Brain pericyte (primary cell): Measurements from ENCODE around the gene UBE2F.
"Not testable (repeated sequence)": the region's sequence is repeated elsewhere in the genome, so short reads cannot be mapped to it uniquely, and the experiment has no call there.

Experiments
- DNase-seq: peaks from one replicate; pipeline ENCODE4 v3.0.0-alpha.2; 2012; ENCODE audit warnings: low read depth, low spot score

UBE2F gene

GRCh38 chr2:237979331-237979730 lies 12.5 kb downstream of the UBE2F start:
- no peak for DNase-seq

- DNase-seq = no peak
Measured at GRCh38 chr2:237980087-237980486, 13.3 kb downstream of the UBE2F start.

GRCh38 chr2:237980751-237981150 lies 13.9 kb downstream of the UBE2F start:
- DNase-seq = no peak

GRCh38 chr2:237981621-237982020 lies 14.8 kb downstream of the UBE2F start:
- not testable (repeated sequence) for DNase-seq

DNA sequence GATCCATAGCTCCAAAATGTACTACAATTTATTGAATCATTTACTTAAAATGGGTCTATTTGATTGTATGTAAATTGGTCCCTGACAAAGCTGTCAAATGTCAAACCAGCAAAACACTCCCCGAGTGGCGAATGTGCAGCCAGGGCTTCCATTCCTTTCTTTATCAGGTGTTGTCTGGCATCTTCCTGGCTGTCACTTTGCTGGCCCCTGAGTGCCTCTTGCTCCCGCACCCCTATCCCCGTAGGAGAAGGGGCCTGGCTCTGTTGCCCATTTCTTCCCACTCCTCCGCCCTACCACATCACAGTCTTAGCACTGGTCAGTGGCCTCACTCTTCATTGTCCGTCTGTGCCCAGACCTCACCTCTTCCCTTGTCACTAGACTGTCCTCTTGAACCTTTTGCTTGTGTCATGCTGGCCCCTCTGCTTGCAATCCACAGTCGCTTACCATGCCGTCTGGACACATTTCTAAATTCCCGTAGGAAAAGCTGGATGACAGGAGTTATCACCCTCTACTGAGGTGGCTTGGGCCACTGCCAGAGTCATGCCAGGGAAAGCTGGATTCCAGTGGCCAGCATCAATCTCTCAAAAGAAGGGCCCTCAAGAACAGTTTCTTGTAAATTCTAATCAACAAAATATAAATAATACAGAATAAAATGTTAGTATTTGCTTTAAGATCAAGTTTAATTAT lies 15.4 kb downstream of the UBE2F start:
- no peak for DNase-seq

DNA sequence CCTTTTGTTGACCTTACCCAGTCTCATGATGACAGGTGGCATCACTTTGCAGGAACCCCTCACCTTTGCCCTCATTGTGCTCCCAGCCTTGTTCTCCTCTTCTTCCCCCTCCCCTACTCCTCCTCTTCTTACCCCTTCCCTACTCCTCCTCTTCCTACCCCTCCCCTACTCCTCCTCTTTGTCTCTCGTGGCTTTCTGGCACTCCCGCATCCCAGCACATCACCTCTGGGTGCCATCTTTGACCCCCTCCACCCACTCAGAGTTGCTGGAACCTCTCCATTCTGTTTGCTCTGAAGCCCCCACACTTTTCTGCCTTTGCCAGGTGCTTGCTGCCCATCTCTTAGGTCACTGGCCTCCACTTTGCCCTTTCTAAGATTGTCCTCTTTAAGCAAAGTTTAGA lies 17.1 kb downstream of the UBE2F start:
- no peak for DNase-seq

DNA sequence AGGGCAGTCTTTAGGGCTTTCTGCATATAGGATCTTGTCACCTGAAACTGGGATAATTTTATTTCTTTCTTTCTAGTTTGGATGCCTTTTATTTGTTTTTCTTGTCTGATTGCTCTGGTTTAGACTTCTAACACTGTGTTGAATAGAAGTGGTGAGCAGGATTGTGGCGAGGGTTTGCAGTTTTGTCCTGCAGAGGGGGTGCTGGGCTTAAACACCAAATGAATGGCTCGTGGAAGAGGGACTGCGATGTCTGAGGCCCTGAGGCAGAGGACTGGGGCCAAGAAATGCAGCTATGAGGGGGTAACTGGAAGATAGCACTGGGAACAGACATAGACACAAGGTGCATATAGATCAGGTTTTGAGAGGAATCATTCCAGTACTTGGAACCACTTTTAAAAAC lies 20.5 kb downstream of the UBE2F start:
- no peak for DNase-seq

GRCh38 chr2:237993701-237994100 lies 26.9 kb downstream of the UBE2F start:
- no peak for DNase-seq

DNA sequence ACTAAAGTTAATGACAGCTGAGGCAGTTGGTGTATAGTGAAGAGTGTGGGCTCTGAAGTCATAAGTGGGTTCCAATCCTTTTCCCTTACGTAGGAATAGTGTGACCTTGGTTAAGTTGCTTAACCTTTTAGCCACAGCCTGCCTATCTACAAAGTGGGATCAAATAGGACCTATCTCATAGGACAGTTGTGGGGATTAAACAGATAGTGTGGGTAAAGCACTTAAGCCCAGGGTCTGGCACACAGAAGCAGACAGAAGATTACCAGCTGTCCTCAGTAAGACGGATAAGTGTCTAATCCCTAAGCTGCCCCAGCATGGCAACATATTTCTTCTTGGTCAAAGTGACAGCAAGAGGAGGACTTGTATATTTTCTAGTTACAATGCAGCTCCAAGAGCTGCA lies 28.2 kb downstream of the UBE2F start:
- no peak for DNase-seq

GRCh38 chr2:237996021-237996593 lies 29.3 kb downstream of the UBE2F start:
- DNase-seq = no peak

GRCh38 chr2:237997521-237997920 lies 30.7 kb downstream of the UBE2F start:
- DNase-seq = no peak

DNA sequence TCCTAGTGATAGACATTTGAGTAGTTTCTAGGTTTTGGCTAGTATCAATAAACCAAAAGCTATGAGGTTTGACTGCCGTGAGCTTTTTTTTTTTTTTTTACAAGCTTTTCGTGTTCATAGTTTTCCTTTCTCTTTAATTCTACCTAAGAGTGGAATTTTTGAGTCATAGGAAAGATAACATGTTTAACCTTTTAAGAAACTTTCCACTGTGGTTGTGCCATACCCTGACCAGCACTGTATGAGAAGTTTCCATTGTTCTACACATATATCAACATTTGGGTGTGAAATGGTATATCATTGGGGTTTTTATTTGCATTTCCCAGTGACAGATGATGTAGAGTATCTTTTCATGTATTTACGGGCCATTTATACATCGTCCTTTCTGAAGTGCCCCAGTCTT lies 31.7 kb downstream of the UBE2F start:
- no peak for DNase-seq

DNA sequence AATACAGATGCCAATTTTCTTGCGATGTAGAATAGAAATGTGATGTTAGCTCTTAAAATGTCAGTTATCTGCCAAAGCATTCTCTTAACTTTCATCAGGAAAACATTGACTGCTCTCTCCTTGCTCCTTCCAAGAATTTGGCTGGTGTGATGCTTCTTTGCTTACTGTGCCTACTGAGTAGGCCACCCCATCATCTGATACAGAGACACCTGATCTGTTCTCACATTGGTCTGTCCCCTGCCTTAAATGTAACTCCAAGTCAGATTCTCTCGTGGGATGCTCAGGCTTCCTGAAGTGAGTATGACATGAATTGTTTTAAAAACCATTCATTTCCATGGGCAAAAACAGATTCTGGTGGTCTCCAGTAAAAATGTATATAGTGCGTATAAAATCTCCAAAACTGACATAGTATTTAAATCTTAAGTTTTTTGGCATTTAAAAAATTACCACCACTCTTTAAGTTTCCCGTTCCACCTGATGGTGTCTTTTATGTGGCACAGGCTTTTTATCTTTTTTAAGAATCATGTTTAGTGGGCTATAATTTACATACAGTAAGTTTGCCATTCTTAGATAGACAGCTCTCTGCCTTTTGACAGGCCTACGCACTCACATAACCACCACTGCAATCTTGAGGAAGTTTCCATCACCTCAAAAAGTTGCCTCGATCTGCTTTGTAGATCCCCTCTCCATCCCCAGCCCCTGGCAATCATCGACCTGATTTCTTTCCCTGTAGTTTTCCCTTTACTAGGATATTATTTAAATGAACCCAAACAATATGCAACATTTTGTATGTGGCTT lies 36.6 kb downstream of the UBE2F start:
- DNase-seq = no peak

DNA sequence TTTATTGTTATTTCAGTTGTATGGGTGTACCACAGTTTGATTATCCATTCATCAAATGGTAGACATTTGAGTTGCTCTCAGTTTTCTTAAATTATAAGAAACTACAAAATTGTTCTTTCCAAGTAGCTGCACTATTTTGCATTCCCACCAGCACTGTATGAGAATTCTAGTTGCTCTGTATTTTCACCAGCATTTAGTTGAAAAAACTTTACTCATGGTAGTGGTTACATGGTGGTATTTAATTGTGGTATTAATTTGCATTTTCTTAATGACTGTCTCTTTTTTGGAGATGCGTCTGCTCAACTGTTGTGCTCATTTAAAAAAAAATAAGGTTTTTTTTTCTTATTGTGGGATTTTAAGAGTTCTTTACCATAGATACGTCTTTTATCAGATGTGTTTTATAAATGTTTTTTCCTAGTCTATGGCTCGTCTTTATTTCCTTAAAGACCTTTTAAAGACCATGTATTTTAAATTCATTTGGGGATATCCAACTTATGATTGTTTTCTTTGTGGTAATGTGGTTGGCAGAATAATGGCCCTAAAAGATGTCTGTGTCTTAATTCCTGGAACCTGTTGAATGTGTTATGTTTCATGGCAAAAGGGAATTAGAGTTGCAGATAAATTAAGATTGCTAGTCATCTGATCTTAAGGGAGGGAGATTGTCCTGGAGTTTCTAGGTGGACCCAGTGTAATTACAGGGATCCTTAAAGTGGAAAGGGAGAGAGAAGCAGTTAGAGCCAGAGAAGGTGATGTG lies 37.4 kb downstream of the UBE2F start:
- DNase-seq = no peak

DNA sequence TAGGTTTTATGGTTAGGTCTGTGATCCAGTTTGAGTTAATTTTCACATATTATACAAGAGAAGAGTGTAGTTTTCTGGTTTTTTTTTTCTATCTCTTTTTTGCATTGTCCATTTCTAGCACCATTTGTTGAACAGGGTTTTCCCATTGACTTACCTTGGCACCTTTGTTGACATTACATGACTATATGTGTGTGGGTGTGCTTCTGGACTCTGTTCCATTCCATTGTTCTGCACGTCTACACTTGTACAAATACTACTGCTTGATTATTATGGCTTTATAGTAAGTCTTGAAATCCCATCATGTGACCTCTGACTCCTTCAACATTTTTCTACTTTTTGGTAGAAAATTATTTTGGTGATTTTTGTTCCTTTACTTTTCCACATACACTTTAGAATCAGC lies 38.7 kb downstream of the UBE2F start:
- DNase-seq = no peak

DNA sequence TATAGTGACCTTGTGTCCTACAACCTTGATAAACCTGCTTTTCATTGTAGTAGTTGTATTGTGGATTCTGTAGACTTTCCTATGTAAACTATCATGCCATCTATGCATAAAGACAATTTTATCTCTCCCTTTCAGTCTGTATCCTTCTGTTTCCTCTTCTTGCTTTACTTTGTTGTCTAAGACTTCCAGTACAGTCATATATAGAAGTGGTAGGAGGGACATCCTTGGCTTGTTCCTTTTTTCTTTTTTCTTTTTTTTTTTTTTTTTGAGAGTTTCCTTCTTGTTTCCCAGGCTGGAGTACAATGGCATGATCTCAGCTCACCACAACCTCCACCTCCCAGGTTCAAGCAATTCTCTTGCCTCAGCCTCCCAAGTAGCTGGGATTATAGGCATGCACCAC lies 39.7 kb downstream of the UBE2F start:
- no peak for DNase-seq

GRCh38 chr2:238007924-238008323 lies 41.1 kb downstream of the UBE2F start:
- DNase-seq = no peak

GRCh38 chr2:238009563-238009962 lies 42.7 kb downstream of the UBE2F start:
- no peak for DNase-seq

- no peak for DNase-seq
Measured at GRCh38 chr2:238010572-238010971, 43.8 kb downstream of the UBE2F start.

- DNase-seq = no peak
Measured at GRCh38 chr2:238013806-238014205, 47.0 kb downstream of the UBE2F start.

GRCh38 chr2:238015705-238016104 lies 48.9 kb downstream of the UBE2F start:
- DNase-seq = no peak

GRCh38 chr2:238016526-238016925 lies 49.7 kb downstream of the UBE2F start:
- no peak for DNase-seq
